ENCODE data around the gene EHD1.
A peak's percentile ranks its signal among the peaks of the same experiment; 100 is the strongest.

Gene EHD1

GRCh38 chr11:64837887-64838351, 40.5 kb downstream of the EHD1 start:
- DNase-seq (ENCODE audit: low read depth in 2 of 2) = no peak
- TF ChIP-seq CTCF (IDR thresholded peaks at IDR 0.05; ENCODE audit: low read depth, low read length) = no peak
- no peak overlapping the region for H3K4me3 ChIP-seq (replicated peaks in 1 of 2; ENCODE audit: low read depth in 2 of 2, low read length in 2 of 2)

GRCh38 chr11:64836448-64837072, 41.9 kb downstream of the EHD1 start:
- no peak for TF ChIP-seq CTCF (IDR thresholded peaks at IDR 0.05; ENCODE audit: low read depth, low read length)
- no peak for DNase-seq (ENCODE audit: low read depth in 2 of 2)
- H3K4me3 ChIP-seq (replicated peaks in 1 of 2; ENCODE audit: low read depth in 2 of 2, low read length in 2 of 2) = no peak overlapping the region

GRCh38 chr11:64835616-64836447, 42.6 kb downstream of the EHD1 start:
- no peak for DNase-seq (ENCODE audit: low read depth in 2 of 2)
- no peak overlapping the region for H3K4me3 ChIP-seq (replicated peaks in 1 of 2; ENCODE audit: low read depth in 2 of 2, low read length in 2 of 2)

GRCh38 chr11:64834723-64835615, 43.5 kb downstream of the EHD1 start:
- no peak for TF ChIP-seq CTCF (IDR thresholded peaks at IDR 0.05; ENCODE audit: low read depth, low read length)
- peak; percentile 44 to 51 for DNase-seq (ENCODE audit: low read depth in 2 of 2)
- no peak overlapping the region for H3K4me3 ChIP-seq (replicated peaks in 1 of 2; ENCODE audit: low read depth in 2 of 2, low read length in 2 of 2)

More at GRCh38 chr11:64835616-64836447, 42.6 kb downstream of the EHD1 start:
- no peak for TF ChIP-seq CTCF (IDR thresholded peaks at IDR 0.05; ENCODE audit: low read depth, low read length)

DNA sequence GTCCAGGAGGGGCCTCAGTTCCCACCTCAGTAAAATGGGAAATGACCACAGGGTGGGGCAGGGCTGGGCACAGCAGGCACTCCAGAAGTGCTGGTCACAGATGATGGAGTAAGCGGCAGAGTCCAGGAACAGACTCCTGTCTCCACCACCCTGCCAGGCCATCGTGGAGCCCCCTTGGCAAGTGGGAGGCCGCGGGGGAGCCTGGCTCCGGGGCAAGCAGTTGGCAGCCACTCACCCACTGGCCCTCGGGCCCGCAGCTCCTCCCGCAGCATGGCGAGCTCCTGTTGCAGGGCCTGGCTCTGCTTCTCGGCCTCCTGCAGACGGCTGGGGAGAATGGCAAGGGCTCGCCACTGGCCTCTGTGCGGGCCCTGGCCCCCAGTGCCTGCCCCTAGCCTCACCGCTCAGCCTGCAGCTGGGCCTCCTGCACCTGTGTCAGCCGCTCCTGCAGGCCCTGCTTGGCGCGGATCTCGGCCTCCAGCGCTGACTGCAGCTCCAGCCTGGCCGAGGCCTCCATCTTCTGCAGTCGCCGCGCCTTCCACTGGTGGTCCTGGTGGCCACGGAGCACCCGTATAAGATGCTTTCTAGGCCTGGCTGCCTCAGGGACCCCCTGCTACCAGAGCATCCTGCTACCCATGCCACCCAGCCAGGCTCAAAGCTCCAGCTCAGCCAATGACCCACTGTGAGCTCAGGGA, 44.2 kb downstream of the EHD1 start:
- no peak for TF ChIP-seq CTCF (IDR thresholded peaks at IDR 0.05; ENCODE audit: low read depth, low read length)
- no peak for DNase-seq (ENCODE audit: low read depth in 2 of 2)
- H3K4me3 ChIP-seq (replicated peaks in 1 of 2; ENCODE audit: low read depth in 2 of 2, low read length in 2 of 2) = no peak overlapping the region

DNA sequence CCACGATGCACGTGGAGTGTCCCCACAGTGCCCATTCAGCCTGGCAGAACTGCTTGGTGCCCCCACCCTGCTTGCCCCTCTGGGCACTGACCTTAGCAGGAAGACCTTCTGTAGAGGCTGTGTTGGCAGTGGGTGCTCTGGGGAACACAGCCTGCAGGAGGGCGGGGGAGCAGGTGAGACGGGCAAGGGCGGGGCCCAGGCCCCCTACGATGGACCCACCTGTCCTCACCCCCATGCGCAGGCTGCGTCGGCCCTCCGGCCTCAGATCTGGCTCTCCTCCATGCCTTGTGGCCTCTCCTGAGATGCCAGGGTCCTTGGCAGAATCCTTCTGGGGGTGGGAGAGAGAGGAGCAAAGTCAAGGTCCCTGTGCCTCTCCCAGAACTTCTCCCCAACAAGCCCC, 44.9 kb downstream of the EHD1 start:
- no peak for DNase-seq (ENCODE audit: low read depth in 2 of 2)
- TF ChIP-seq CTCF (IDR thresholded peaks at IDR 0.05; ENCODE audit: low read depth, low read length) = no peak
- no peak overlapping the region for H3K4me3 ChIP-seq (replicated peaks in 1 of 2; ENCODE audit: low read depth in 2 of 2, low read length in 2 of 2)
